Measurements from ENCODE around the gene USP31. TPM values are rescaled to one million over a fixed set of nuclear protein-coding genes. Genes with fewer than 3 reads are reported as not detected.

USP31 gene
- total RNA-seq, 4 donors from 2014 or later, result 10.0 to 18.2 (median 13.2) TPM

DNA sequence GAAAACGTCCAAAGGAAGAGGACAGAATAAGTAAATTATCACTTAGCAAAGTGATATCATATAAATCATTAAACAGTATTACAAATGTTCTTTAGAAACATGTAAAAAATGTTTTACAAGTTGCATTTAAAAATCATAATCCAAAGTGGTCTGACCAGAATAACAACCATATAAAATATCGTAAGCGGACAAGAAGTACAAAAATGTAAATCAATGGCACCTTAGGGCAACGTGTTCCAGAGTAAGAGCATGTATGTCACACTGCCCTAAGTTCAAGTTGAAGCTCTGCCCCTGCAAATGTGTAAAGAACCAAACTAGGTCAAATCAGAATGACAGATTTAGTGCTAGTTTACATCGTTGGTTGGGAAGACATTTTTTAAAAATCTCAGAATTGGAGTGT, 11.4 kb downstream of the USP31 start:
- intact Hi-C loops (cut with DNase I), result no loop called here
- no peak for DNase-seq
- no peaks in the 10 kb centered on the region for H3K9me3 ChIP-seq
- H3K4me1 ChIP-seq, result no peaks in the 10 kb centered on the region
- TF ChIP-seq POLR2A (IDR thresholded peaks at IDR 0.05), result no peak
- TF ChIP-seq, protein P1, sequence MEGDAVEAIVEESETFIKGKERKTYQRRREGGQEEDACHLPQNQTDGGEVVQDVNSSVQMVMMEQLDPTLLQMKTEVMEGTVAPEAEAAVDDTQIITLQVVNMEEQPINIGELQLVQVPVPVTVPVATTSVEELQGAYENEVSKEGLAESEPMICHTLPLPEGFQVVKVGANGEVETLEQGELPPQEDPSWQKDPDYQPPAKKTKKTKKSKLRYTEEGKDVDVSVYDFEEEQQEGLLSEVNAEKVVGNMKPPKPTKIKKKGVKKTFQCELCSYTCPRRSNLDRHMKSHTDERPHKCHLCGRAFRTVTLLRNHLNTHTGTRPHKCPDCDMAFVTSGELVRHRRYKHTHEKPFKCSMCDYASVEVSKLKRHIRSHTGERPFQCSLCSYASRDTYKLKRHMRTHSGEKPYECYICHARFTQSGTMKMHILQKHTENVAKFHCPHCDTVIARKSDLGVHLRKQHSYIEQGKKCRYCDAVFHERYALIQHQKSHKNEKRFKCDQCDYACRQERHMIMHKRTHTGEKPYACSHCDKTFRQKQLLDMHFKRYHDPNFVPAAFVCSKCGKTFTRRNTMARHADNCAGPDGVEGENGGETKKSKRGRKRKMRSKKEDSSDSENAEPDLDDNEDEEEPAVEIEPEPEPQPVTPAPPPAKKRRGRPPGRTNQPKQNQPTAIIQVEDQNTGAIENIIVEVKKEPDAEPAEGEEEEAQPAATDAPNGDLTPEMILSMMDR (IDR thresholded peaks at IDR 0.05), result no peak
- no peak overlapping the region for H3K27ac ChIP-seq
- no peaks in the 10 kb centered on the region for H3K36me3 ChIP-seq
- 79 to 82% methylated on average over 5 of the region's 5 CpGs for WGBS, 2 donors
- no peaks in the 10 kb centered on the region for H3K27me3 ChIP-seq
- no peak overlapping the region for H3K4me3 ChIP-seq (replicated peaks in 1 of 3)

DNA sequence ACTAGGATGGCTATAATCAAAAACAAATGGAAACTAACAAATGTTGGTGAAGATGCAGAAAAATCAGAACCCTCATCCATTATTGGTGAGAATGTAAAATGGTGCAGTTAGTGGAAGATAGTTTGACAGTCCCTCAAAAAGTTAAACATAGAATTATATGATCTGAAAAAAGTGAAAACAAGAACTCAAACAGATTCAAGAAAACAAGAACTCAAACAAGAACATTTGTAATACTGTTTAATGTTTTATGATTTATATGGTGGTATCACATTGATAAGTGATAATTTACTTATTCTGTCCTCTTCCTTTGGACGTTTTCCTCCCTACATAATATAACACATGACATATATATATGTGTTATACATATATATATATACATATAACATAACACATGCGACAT, 12.0 kb downstream of the USP31 start:
- TF ChIP-seq, protein P1 (IDR thresholded peaks at IDR 0.05), result no peak
- TF ChIP-seq POLR2A (IDR thresholded peaks at IDR 0.05), result no peak
- 89 to 93% methylated on average over 2 of the region's 2 CpGs for WGBS, 2 donors
- H3K4me1 ChIP-seq, result no peaks in the 10 kb centered on the region
- H3K27me3 ChIP-seq, result no peaks in the 10 kb centered on the region
- no peak overlapping the region for H3K4me3 ChIP-seq (replicated peaks in 1 of 3)
- H3K27ac ChIP-seq, result no peak overlapping the region
- intact Hi-C loops (cut with DNase I), result no loop called here
- no peaks in the 10 kb centered on the region for H3K9me3 ChIP-seq
- H3K36me3 ChIP-seq, result no peaks in the 10 kb centered on the region
- DNase-seq, result no peak

DNA sequence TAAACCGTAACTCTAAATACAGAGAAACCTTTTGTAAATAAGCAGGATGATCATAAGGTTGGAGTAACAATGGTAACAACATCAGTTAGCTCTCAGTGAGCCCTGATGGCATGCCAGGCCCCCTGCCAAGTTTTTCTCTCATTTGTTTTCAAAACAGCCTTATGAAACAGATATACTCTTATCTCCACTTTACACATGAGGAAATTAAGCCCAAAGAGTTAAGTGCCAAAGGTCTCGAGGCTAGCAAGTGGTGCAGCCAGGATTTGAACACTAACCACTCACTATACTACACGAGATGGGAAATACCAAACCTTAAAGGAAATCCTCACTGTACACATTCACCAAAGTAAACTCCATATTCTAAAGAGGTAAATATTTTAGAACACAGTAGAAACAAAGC, 15.0 kb downstream of the USP31 start:
- Histone ChIP-seq H3K4me1 (peaks cover 0 to 3% of the 10 kb centered on the region in 2 donors), H3K4me3 (replicated peaks in 1 of 3) (no peak overlapping the region)

DNA sequence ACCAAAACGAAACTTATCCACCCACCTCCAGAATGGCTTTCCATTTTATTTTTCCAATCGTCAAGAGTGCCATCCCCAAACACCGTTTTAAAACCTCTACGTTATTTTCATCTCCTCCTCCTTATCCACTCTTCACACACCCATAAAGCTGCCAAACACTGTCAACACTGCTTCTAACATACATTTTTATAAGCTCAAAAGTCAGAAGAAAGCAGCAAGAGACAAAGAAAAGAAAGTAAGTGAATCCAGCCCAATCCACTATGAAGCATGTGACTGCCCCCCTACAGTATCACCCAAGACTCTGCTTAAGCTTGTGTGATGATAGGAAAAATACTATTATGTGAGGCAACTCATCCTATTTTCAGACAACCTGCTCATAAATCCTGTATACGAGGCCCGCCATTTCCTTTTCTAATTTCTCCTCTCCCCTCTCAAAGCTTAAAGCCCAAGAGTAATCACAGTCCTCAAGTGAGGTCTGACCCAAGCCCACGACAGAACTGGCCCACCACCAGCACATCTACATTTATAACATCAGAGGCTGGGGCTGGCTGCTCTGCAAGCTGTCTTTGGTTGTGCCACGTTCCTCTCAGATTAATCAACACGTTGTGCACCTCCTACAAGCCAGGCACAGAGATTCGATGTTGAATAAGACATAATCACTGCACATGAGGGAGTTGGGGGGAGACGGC, 16.3 kb downstream of the USP31 start:
- no peak for DNase-seq
- Histone ChIP-seq H3K27me3 (no peaks in the 10 kb centered on the region), H3K4me3 (replicated peaks in 1 of 3) (peak overlapping the region in 1 of 3 donors; percentile 7), H3K36me3 (no peaks in the 10 kb centered on the region), H3K27ac (peak overlapping the region; percentile 5 to 65 (median 26)), H3K4me1 (peaks cover 0 to 3% of the 10 kb centered on the region in 2 donors), H3K9me3 (no peaks in the 10 kb centered on the region)
- intact Hi-C loops (cut with DNase I), result no loop called here
- TF ChIP-seq POLR2A (IDR thresholded peaks at IDR 0.05), result no peak
- TF ChIP-seq, protein P1 (IDR thresholded peaks at IDR 0.05), result no peak
- 71 to 73% methylated on average over 11 of the region's 11 CpGs for WGBS, 2 donors

More for the DNA sequence above, 15.0 kb downstream of the USP31 start:
- intact Hi-C loops (cut with DNase I), result no loop called here
- no peak overlapping the region for H3K27ac ChIP-seq
- WGBS, 2 donors, result 51 to 62% methylated on average over 3 of the region's 3 CpGs
- no peaks in the 10 kb centered on the region for H3K9me3 ChIP-seq
- no peaks in the 10 kb centered on the region for H3K36me3 ChIP-seq
- H3K27me3 ChIP-seq, result no peaks in the 10 kb centered on the region
- no peak for TF ChIP-seq POLR2A (IDR thresholded peaks at IDR 0.05)
- TF ChIP-seq, protein P1 (IDR thresholded peaks at IDR 0.05), result no peak
- peak; percentile 20 to 37 for DNase-seq

DNA sequence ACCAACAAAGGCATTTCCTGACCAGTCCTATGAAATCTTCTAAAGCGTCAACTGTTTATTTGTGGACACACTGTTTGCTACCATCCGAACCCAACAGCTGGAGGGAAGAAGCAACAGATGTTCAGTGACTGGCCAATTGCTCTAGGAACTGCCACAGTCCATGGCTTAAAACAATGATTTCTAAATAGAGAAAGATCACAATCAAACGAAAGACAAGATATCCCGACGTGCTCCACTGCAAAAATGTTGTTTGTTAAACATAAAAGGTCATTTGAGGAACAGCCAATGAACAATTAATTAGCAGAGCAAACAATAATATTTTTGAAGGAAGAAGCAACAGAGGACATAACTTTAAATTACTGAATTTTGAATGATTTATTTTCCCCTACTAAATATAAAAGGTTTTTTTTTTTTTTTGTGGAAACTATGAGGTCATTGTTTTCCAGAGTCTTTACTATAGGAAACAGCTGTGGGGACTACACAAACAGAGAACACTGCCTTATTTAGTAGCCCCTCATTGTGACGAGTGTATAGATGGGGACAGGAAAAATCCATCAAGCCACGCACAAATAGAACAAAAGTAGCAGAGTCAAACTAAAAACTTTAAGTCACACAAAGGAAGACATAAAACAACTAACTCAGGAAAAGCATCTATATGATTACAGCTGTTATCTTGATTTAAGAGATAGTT, 17.2 kb downstream of the USP31 start:
- intact Hi-C loops (cut with DNase I), result no loop called here
- Histone ChIP-seq H3K36me3 (no peaks in the 10 kb centered on the region), H3K27me3 (no peaks in the 10 kb centered on the region), H3K4me1 (peaks cover 0 to 3% of the 10 kb centered on the region in 2 donors), H3K9me3 (no peaks in the 10 kb centered on the region), H3K27ac (peak overlapping the region; percentile 5 to 65 (median 28)), H3K4me3 (replicated peaks in 1 of 3) (no peak overlapping the region)
- TF ChIP-seq POLR2A (IDR thresholded peaks at IDR 0.05), result peak in 1 of 2 donors; percentile 8
- TF ChIP-seq, protein P1 (IDR thresholded peaks at IDR 0.05), result no peak
- no peak for DNase-seq
- WGBS, 2 donors, result 55 to 64% methylated on average over 7 of the region's 7 CpGs

Data from thyroid gland (tissue), 4 donors.